GM21786 (cell line): Measurements from ENCODE around the gene TNFRSF14.

Experiments used
- ATAC-seq: cut with Tn5 transposase; IDR thresholded peaks from one replicate; pipeline ENCODE4 v1.9.1; 2021; ENCODE audit not compliant: unreplicated experiment

The TNFRSF14 gene

GRCh38 chr1:2611621-2612437, 55.7 kb downstream of the TNFRSF14 start:
- ATAC-seq, result no peak

GRCh38 chr1:2612591-2613365, 56.6 kb downstream of the TNFRSF14 start:
- no peak for ATAC-seq
